Activated naive CD4-positive, alpha-beta T cell treated with anti-CD3 and anti-CD28 coated beads, Interleukin-2, amount 50 U/mL, for 72 hours (primary cell): ENCODE results near the gene ERP29. TPM values are rescaled to one million over a fixed set of nuclear protein-coding genes. Genes with fewer than 3 reads are reported as not detected.
"Not testable (repeated sequence)": the region's sequence is repeated elsewhere in the genome, so short reads cannot be mapped to it uniquely, and the experiment has no call there.

ENCODE experiments used
- ATAC-seq, 2 donors: fragments of 150-1000 bp; cut with Tn5 transposase; 2 replicates each; pipeline ENCODE4 v1.10.0; 2021; ENCODE audit warnings: mild to moderate bottlenecking in 2 of 2, moderate library complexity in 2 of 2
- DNase-seq, 2 donors: peaks; one replicate each; pipeline ENCODE4 v3.0.0; 2021 to 2022; ENCODE audit warnings: low spot score in 2 of 2
- H3K27ac Mint-ChIP-seq, 2 donors: one replicate each; pipeline ENCODE4 v1.8.0; 2022; ENCODE audit warnings: mild to moderate bottlenecking in 2 of 2, mixed read lengths in 2 of 2
- H3K36me3 Mint-ChIP-seq, 2 donors: one replicate each; pipeline ENCODE4 v1.8.0; 2022; ENCODE audit warnings: mixed read lengths in 2 of 2
- H3K9me3 Mint-ChIP-seq, 2 donors: one replicate each; pipeline ENCODE4 v1.8.0; 2022; ENCODE audit warnings: mixed read lengths in 2 of 2
- total RNA-seq, 2 donors: library from RNA; stranded (reverse); gene quantifications; one replicate each; pipeline ENCODE4 v1.2.3, GENCODE V29; 2022

The ERP29 gene
- 10 to 100 TPM; 78.9 to 95.1 TPM for total RNA-seq

DNA sequence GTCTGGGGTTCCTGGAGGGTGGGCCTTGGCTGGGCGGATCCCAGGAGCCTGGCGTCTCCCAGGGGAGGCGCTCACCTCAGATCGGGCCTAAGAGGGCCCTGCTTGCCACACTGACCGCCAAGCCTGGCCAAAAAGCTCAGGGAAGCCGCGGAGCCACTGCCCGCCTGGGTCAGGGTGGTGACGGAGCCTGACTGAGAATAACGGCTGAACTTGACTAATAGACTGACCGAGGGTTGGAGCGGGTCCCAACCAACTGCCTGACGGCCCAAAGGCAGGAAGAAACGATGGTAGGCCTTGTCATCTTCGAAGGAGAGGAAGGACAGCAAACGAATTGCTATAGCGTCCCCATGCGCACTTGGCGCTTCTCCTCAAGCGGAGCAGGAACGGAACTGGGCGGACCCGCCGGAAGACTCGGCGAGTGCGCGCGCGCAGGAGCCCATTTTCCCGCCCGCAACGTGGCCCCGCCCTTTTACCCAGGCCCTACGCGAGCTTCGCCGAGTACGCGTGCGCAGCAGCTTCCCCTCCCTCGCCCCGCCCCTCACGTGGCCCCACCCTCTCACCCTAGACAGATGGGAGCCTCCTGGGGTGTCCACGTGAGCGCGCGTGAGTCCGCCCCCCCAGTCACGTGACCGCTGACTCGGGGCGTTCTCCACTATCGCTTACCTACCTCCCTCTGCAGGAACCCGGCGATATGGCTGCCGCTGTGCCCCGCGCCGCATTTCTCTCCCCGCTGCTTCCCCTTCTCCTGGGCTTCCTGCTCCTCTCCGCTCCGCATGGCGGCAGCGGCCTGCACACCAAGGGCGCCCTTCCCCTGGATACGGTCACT, at the start of gene ERP29, which contains the start of gene TMEM116:
ERP29 (plus strand) TSS at position 652 of the 826 bp plus-strand sequence; CDS start at position 692, 40 bp downstream.
TMEM116 (minus strand) TSS at position 391 of the 826 bp plus-strand sequence. CDS start 7,895 bp downstream, outside the sequence.
- peak within 1 kb of the TSS; percentile 97 to 98 for H3K27ac Mint-ChIP-seq
- peaks cover 40 to 43% of the 10 kb centered on the region in 2 donors for H3K36me3 Mint-ChIP-seq
- peak; percentile 99 for DNase-seq
- peak; percentile 83 to 84 for ATAC-seq
- H3K9me3 Mint-ChIP-seq, result peaks cover 0 to 8% of the 10 kb centered on the region in 2 donors

- Mint-ChIP-seq H3K9me3 (peaks cover 8 to 10% of the 10 kb centered on the region in 2 donors), H3K27ac (no peak overlapping the region), H3K36me3 (peaks cover 23 to 43% of the 10 kb centered on the region in 2 donors)
- DNase-seq (no peak), ATAC-seq (no peak)
These were observed 48.3 kb upstream of the ERP29 start for GRCh38 chr12:111964935-111965334.

GRCh38 chr12:111971800-111972199, 41.4 kb upstream of the ERP29 start:
- H3K9me3 Mint-ChIP-seq, result peaks cover 0 to 5% of the 10 kb centered on the region in 2 donors
- H3K36me3 Mint-ChIP-seq, result peaks cover 5 to 6% of the 10 kb centered on the region in 2 donors
- ATAC-seq (no peak), DNase-seq (no peak)
- H3K27ac Mint-ChIP-seq, result peak overlapping the region in 1 of 2 donors; percentile 50

DNA sequence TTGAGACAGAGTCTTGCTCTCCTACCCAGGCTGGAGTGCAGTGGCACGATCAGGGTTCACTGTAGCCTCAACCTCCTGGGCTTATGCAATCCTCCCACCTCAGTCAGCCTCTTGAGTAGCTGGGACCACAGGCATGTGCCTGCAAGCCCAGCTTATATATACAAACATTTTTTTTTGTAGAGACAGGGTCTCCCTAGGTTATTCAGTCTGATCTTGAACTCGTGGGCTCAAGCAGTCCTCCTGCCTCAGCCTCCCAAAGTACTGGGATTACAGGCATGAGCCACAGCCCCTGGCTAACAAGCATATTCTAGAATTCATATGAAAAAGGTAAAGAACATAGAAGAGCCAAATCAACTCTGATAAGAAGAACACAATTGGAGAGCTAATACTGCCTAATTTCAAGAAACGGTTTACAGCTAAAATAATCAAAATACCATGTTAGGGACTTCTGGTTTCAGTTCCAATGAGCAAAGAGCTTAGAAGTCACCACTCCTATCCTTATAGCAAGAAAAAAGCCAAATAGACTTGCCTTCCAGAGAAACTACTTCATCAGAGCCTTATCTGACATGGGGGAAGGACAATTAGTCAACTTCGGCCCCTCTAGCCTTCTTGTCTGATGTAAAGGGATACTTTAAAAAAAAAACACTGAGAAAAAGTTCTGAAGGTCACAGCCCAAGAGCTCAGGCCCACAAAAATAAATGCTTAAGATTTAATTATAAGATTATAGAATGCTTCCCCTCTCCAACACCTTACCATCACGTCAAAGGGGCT, 37.9 kb upstream of the ERP29 start:
- H3K36me3 Mint-ChIP-seq, result peaks cover 0 to 5% of the 10 kb centered on the region in 2 donors
- DNase-seq, result no peak
- H3K9me3 Mint-ChIP-seq, result peaks cover 0 to 5% of the 10 kb centered on the region in 2 donors
- no peak for ATAC-seq
- H3K27ac Mint-ChIP-seq, result no peak overlapping the region

- Mint-ChIP-seq H3K27ac (peak overlapping the region in 1 of 2 donors; percentile 25), H3K36me3 (no peaks in the 10 kb centered on the region), H3K9me3 (no peaks in the 10 kb centered on the region)
- no peak for ATAC-seq
- no peak for DNase-seq
These were observed 36.9 kb upstream of the ERP29 start for GRCh38 chr12:111976291-111976690.

DNA sequence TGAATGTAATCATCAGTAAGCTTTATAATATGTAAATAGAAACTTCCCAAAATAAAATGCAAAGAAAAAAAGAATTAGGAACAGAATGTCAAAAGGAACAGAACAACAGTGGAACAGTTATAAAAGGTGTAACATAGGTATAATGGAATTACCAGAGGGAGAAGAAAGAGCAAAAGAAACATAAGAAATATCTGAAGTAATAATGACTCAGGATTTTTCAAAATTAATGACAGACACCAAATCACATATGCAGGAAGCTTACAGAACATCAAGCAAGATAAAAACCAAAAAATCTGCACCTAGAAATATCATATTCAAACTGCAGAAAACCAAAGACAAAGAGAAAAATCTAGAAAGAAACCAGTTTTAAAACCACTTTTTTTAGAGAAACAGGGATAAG, 36.4 kb upstream of the ERP29 start:
- ATAC-seq (no peak), DNase-seq (no peak)
- no peaks in the 10 kb centered on the region for H3K9me3 Mint-ChIP-seq
- H3K36me3 Mint-ChIP-seq, result no peaks in the 10 kb centered on the region
- peak overlapping the region; percentile 25 to 79 for H3K27ac Mint-ChIP-seq

GRCh38 chr12:111978545-111978944, 34.7 kb upstream of the ERP29 start:
- Mint-ChIP-seq H3K36me3 (no peaks in the 10 kb centered on the region), H3K27ac (no peak overlapping the region), H3K9me3 (no peaks in the 10 kb centered on the region)
- ATAC-seq, result no peak
- DNase-seq, result no peak

- ATAC-seq (no peak), DNase-seq (no peak)
- no peaks in the 10 kb centered on the region for H3K9me3 Mint-ChIP-seq
- H3K36me3 Mint-ChIP-seq, result no peaks in the 10 kb centered on the region
- H3K27ac Mint-ChIP-seq, result no peak overlapping the region
These were observed 32.6 kb upstream of the ERP29 start for GRCh38 chr12:111980598-111980997.

DNA sequence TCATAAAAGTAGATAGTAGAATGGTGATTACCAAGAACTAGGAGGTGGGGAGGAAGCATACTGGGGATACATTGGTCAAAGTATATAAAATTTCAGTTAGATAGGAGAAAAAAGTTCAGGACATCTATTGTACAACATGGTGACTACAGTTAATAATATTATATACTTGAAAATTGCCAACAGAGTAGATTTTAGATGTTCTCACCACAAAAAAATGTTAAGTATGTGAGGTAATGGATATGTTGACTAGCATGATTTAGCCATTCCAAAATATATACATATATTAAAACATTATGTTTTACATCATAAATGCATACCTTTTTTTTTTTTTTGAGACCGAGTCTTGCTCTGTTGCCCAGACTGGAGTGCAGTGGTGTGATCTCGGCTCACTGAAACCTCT, 31.2 kb upstream of the ERP29 start:
- DNase-seq (no peak), ATAC-seq (no peak)
- H3K9me3 Mint-ChIP-seq, result no peaks in the 10 kb centered on the region
- H3K36me3 Mint-ChIP-seq, result no peaks in the 10 kb centered on the region
- no peak overlapping the region for H3K27ac Mint-ChIP-seq

GRCh38 chr12:111984820-111985219, 28.4 kb upstream of the ERP29 start:
- H3K36me3 Mint-ChIP-seq, result peaks cover 0 to 6% of the 10 kb centered on the region in 2 donors
- no peak for ATAC-seq
- DNase-seq, result no peak
- H3K9me3 Mint-ChIP-seq, result no peaks in the 10 kb centered on the region
- no peak overlapping the region for H3K27ac Mint-ChIP-seq

- ATAC-seq (peak; percentile 23 to 47), DNase-seq (no peak)
- no peaks in the 10 kb centered on the region for H3K9me3 Mint-ChIP-seq
- H3K27ac Mint-ChIP-seq, result peak overlapping the region; percentile 8 to 84
- peaks cover 0 to 11% of the 10 kb centered on the region in 2 donors for H3K36me3 Mint-ChIP-seq
These were observed 21.7 kb upstream of the ERP29 start for GRCh38 chr12:111991535-111991934.

- H3K9me3 Mint-ChIP-seq, result no peaks in the 10 kb centered on the region
- peaks cover 0 to 11% of the 10 kb centered on the region in 2 donors for H3K36me3 Mint-ChIP-seq
- DNase-seq (no peak), ATAC-seq (peak; percentile 46 to 70)
- H3K27ac Mint-ChIP-seq, result peak overlapping the region; percentile 8 to 84
These were observed 21.3 kb upstream of the ERP29 start for GRCh38 chr12:111991946-111992345.

DNA sequence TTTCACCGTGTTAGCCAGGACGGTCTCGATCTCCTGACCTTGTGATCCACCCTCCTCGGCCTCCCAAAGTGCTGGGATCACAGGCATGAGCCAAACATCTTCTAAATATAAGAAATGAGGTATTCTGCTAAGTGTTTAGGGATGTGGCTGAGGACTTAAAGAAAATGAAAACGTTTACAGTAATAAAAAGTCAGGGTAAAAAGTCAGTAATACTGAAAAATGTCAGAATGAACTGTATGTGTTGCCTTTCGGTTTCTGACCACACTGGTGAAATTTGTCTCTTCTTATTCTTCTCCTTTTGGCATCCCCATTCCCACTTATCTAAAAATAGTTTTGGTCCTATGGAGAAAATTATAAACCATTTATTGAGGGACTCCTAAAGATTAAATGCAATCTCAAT, 20.8 kb upstream of the ERP29 start:
- DNase-seq (no peak), ATAC-seq (peak; percentile 24 to 42)
- Mint-ChIP-seq H3K36me3 (peaks cover 0 to 11% of the 10 kb centered on the region in 2 donors), H3K27ac (peak overlapping the region in 1 of 2 donors; percentile 84), H3K9me3 (no peaks in the 10 kb centered on the region)

DNA sequence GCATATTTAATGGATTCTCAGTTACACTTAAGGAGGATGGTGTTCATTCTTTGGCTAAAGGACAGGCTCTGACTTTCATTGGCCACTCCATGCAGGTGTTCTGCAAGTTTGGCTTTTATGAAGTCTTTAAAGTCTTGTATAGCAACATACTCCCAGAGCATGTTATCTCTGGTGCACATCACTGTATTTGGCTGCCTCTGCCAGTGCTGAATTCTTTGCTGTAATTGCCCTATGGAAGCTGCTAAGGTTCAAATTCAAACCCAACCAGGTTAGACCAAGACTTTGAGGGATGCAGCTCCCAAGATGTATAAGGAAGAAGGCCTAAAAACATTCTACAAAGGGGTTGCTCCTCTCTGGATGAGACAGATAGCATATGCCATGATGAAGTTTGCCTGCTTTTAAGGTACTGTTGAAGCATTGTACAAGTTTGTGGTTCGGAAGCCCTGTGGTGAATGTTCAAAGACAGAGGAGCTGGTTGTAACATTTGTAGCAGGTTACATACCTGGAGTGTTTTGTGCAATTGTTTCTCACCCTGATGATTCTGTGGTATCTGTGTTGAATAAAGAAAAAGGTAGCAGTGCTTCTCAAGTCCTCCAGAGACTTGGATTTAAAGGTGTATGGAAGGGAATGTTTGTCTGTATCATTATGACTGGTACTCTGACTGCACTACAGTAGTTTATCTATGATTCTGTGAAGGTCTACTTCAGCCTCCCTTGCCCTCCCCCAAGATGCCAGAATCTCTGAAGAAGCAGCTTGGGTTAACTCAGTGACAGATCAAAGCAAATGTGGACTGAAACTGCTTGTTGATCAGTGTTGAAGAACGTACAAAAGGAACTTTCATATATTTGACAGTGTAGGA, 19.7 kb upstream of the ERP29 start:
- Mint-ChIP-seq H3K9me3 (no peaks in the 10 kb centered on the region), H3K27ac (peak overlapping the region; percentile 10 to 68), H3K36me3 (peaks cover 0 to 11% of the 10 kb centered on the region in 2 donors)
- DNase-seq (peak in 1 of 2 donors; percentile 37), ATAC-seq (peak; percentile 74 to 84)

GRCh38 chr12:111994211-111995111, 18.8 kb upstream of the ERP29 start:
- not testable (repeated sequence) for H3K9me3 Mint-ChIP-seq, H3K36me3 Mint-ChIP-seq, DNase-seq
- peak overlapping the region; percentile 68 to 84 for H3K27ac Mint-ChIP-seq
- ATAC-seq, result peak in 1 of 2 donors; percentile 26
